CD4-positive, alpha-beta T cell treated with Interleukin-2 at 100 ng/mL for 4 hours (primary cell): ENCODE measurements around the gene ADK.

Experiments
- DNase-seq: peaks from one replicate; pipeline ENCODE4 v3.0.0-alpha.2; 2020; ENCODE audit warnings: low spot score

The ADK gene

GRCh38 chr10:74363727-74364126, 212.7 kb downstream of the ADK start:
- no peak for DNase-seq

- no peak for DNase-seq
Observed at GRCh38 chr10:74365109-74365508, 214.1 kb downstream of the ADK start.

GRCh38 chr10:74371696-74372095, 220.7 kb downstream of the ADK start:
- no peak for DNase-seq

GRCh38 chr10:74373059-74373458, 222.0 kb downstream of the ADK start:
- no peak for DNase-seq

GRCh38 chr10:74377476-74377875, 226.5 kb downstream of the ADK start:
- no peak for DNase-seq

GRCh38 chr10:74379474-74379873, 228.5 kb downstream of the ADK start:
- DNase-seq = no peak

GRCh38 chr10:74380795-74381194, 229.8 kb downstream of the ADK start:
- DNase-seq = no peak

GRCh38 chr10:74381291-74381853, 230.4 kb downstream of the ADK start:
- no peak for DNase-seq

- DNase-seq = no peak
Observed at GRCh38 chr10:74382663-74383062, 231.6 kb downstream of the ADK start.

- no peak for DNase-seq
Observed at GRCh38 chr10:74383642-74384041, 232.6 kb downstream of the ADK start.

- DNase-seq = no peak
Observed at GRCh38 chr10:74384615-74385183, 233.7 kb downstream of the ADK start.

- no peak for DNase-seq
Observed at GRCh38 chr10:74388801-74389200, 237.8 kb downstream of the ADK start.

- no peak for DNase-seq
Observed at GRCh38 chr10:74391786-74392185, 240.8 kb downstream of the ADK start.

- no peak for DNase-seq
Observed at GRCh38 chr10:74394416-74394969, 243.5 kb downstream of the ADK start.

GRCh38 chr10:74400186-74400585, 249.2 kb downstream of the ADK start:
- DNase-seq = no peak

GRCh38 chr10:74406006-74406405, 255.0 kb downstream of the ADK start:
- DNase-seq = no peak

- no peak for DNase-seq
Observed at GRCh38 chr10:74415146-74415839, 264.3 kb downstream of the ADK start.

- no peak for DNase-seq
Observed at GRCh38 chr10:74417397-74417796, 266.4 kb downstream of the ADK start.

GRCh38 chr10:74418285-74418872, 267.4 kb downstream of the ADK start:
- no peak for DNase-seq

GRCh38 chr10:74419491-74419951, 268.5 kb downstream of the ADK start:
- DNase-seq = no peak

- DNase-seq = peak; percentile 44
Observed at GRCh38 chr10:74419958-74420375, 268.9 kb downstream of the ADK start.

- DNase-seq = no peak
Observed at GRCh38 chr10:74424565-74424964, 273.5 kb downstream of the ADK start.

- DNase-seq = no peak
Observed at GRCh38 chr10:74425456-74426001, 274.5 kb downstream of the ADK start.
